T follicular helper cell (primary cell): ENCODE results near the gene FOS.

Experiments used
- DNase-seq: peaks from one replicate; pipeline ENCODE4 v3.0.0-alpha.2; 2020; ENCODE audit warnings: low read depth

FOS gene

DNA sequence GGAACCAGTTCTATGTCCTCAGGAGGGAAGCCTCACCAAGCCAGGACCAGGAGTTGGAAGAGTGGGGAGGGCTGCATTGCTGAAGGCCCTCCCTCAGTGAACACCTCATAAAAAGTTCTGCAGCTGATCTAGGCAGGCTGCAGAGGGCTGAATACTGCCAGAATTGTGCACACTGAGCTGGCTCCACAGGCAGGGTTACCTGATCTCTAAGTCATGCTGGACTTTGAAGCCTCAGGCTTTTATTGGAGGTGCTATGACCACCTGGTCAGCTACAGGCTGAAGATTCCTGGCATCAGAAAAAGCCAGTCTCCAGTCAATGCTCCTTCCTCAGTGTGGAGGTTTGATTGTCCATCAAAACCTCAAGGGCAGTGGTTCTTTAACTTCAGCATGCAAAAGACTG is 39.7 kb downstream of the FOS start:
- no peak for DNase-seq

DNA sequence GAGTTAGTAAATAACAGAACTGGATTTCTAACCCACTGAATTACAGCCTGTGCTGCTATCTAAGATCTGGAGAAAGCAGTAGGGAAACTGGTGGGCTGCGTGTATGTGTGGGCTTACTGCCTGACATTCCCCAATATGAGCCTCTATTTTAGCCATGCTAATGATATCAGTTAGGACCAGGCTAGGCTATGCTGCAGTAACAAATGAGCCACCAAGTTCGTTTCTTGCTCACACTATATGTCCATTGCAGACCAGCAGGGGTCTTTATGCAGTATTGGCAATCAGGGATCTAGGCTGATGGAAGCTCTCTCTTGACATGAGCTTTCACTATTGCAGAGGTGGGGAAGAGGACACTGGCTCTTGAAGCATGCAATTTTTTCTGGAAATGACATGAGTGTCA is 40.4 kb downstream of the FOS start:
- no peak for DNase-seq

DNA sequence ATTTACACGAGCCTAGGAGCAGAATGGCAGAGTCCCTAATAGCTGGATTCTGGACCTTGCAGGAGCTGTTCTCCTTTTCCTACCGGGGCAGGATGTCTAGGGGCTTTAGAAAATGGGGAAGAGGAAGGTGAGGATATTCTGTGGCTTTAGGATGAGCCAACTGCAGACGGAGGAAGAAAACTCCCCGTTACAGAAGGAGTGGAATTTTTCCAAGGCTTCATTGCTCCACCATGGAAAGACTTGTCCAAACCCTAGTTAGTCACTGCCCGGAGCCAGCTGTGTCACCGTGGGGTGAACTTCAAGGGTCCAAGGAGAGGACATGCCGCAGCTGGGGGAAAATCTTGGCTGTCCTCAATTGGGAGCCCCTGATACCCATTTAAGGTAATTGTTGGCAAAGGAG is 41.6 kb downstream of the FOS start:
- DNase-seq = no peak

DNA sequence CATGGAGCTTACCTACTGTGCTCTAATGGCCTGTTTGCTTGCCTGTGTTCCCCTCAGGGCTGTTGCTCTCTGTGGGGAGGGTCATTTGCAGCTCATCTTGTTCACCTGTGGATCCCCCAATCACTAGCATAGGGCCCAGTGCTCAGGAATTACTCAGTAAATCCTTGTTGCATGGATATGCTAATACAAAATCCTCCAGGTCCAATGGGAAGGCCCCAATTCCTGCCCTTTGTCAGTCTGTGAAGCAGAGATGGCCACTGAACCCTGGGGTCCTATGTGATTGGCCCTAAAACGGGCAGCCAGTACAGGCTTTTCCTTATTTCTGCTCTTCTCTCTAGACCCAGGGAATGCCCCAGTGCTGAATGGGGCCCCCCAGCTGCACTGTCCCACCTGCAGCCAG is 44.1 kb downstream of the FOS start:
- DNase-seq = no peak

- no peak for DNase-seq
Observed at GRCh38 chr14:75323571-75323970, 44.9 kb downstream of the FOS start.

GRCh38 chr14:75328558-75329155 is 50.0 kb downstream of the FOS start:
- DNase-seq = no peak

DNA sequence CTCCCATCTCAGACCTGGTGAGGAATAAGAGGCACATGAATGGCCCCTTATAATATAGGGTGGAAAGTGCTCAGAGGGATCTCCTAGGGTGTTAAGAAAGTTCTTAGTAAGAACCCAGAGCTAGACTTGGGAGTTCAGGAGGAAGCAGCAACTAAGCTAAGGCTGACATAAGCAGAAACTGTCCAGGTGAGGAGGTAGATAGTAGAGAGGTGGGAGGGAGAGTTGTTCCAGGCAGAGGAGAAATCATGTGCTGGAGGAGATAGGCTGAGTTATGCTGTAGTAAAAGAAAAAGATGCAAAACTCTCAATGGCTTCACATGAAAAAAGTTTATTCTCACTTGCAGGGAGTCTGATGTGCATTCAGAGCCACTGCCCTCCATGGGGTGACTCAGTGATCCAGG is 50.7 kb downstream of the FOS start:
- no peak for DNase-seq

DNA sequence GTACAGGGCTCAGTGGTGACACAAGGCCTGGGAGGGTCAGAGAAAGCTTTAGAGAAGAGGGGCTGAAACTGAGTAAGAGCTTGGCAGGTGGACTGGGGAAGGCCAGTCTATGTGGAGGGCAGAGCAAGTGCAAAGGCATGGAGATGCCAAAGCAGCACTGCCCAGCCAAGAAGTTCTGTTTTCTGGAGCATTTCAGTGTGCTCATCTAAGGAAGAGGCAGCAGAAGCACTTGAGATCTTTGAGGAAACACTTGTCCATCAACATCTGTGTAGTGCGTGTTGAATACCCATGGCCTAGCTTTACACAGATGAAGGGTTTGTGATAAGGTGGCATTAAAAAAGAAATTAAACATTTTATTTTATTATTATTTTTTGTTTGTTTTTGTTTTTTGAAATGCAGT is 52.8 kb downstream of the FOS start:
- no peak for DNase-seq
